Heart left ventricle (tissue), 13 donors: ENCODE results near the gene ZNF618.

Experiments used
- POLR2A ChIP-seq, 2 donors: fragments of 450-650 bp; IDR thresholded peaks; one replicate each; pipeline ENCODE4 v1.6.1; 2017; ENCODE audit warnings: antibody characterized with exemption in 2 of 2, mild to moderate bottlenecking in 2 of 2, moderate library complexity in 2 of 2
- TF ChIP-seq, protein P1 (sequence below), 12 donors: fragments of 200-600 bp; sonication (generic) in 4 of 12; IDR thresholded peaks; one replicate each; pipeline versions ENCODE4 v1.5.0 to v1.8.0; 2018 to 2022; ENCODE audit warnings: antibody characterized with exemption in 12 of 12, mild to moderate bottlenecking in 5 of 12
- donor health status: ischemic (EF 13 %, LVEDD 7.1; RV severe dilation, severe dysfunction).
- donor health status: DM: no; HTN: yes; CAD: no.
- donor health status: DM: no; HTN: no; CAD: no.
- donor health status: ischemic (EF 25% LVEDD 6.9; RV normal size, moderate dysfunction).
- donor health status: ischemic (EF 25% LVEDD 5.7; RV mildly dilated, moderate dysfunction).
- donor health status: ischemic (EF 35%, LVEDD 5.7; RV mildly dilated, moderate dysfunction).
- donor health status: nonischemic (EF 11% LVEDD 7.7; RV severe dilation, severe dysfunction).
- donor health status: DM: yes; HTN: yes; CAD: no.
- donor health status: PGD.
- donor health status: ischemic (EF 29% LVEDD 5.4; RV normal size, mild dysfunction).
- donor health status: nonischemic (EF 23%, LVEDD 6.1; RV moderate dilation, normal function).

DNA sequence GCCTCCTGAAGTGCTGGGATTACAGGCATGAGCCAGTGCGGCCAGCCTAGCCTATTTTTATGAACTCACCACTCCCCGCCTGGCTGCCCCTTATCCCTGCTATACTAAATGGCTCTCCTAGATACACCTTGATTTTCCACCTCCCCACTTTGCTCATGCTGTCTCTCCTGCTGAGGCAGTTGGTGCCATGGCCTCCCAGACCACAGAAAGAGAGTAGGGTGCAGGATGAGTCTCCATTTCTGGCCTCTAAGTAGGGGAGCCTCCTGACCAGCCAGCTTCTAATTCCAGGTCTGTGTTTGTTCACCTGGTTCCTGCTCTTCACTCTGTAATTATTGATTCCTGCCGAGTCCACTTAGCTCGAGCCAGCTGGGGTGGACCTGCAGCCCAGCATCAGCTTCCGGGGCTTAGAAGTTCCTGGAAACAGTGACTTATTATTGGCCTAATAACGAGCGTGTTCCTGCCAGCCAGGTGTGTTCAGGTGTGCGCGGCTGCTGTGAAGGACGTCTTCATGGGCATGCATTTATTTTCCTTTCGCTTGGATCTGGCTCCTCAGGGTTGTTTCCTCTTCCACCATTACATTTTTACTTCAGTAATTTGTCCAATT is 34.0 kb downstream of the ZNF618 start:
- TF ChIP-seq, protein P1, sequence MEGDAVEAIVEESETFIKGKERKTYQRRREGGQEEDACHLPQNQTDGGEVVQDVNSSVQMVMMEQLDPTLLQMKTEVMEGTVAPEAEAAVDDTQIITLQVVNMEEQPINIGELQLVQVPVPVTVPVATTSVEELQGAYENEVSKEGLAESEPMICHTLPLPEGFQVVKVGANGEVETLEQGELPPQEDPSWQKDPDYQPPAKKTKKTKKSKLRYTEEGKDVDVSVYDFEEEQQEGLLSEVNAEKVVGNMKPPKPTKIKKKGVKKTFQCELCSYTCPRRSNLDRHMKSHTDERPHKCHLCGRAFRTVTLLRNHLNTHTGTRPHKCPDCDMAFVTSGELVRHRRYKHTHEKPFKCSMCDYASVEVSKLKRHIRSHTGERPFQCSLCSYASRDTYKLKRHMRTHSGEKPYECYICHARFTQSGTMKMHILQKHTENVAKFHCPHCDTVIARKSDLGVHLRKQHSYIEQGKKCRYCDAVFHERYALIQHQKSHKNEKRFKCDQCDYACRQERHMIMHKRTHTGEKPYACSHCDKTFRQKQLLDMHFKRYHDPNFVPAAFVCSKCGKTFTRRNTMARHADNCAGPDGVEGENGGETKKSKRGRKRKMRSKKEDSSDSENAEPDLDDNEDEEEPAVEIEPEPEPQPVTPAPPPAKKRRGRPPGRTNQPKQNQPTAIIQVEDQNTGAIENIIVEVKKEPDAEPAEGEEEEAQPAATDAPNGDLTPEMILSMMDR (IDR thresholded peaks at IDR 0.05): no peak
- no peak for TF ChIP-seq POLR2A (IDR thresholded peaks at IDR 0.05)
